PFSK-1 (cell line): ENCODE results near the gene ABR.

ENCODE experiments used
- POLR2AphosphoS5 ChIP-seq: IDR thresholded peaks from 2 replicates; pipeline ENCODE4 v1.6.1; 2012; ENCODE audit warnings: low read depth, mild to moderate bottlenecking, control low read depth, low read length, moderate library complexity
- TAF1 ChIP-seq: IDR thresholded peaks from 2 replicates; pipeline ENCODE4 v1.6.1; 2012; ENCODE audit warnings: low read length, control low read depth, borderline replicate concordance; ENCODE audit not compliant: insufficient read depth
- TF ChIP-seq, protein P1 (sequence below), 2 experiments: IDR thresholded peaks; 2 replicates each; pipeline versions ENCODE4 v1.6.1 to v1.8.0; 2011 to 2012; ENCODE audit warnings: low read depth in 2 of 2, low read length in 2 of 2, control low read depth in 1 of 2, inconsistent platforms in 1 of 2, mild to moderate bottlenecking in 1 of 2, moderate library complexity in 1 of 2; ENCODE audit not compliant: insufficient read depth in 1 of 2

DNA sequence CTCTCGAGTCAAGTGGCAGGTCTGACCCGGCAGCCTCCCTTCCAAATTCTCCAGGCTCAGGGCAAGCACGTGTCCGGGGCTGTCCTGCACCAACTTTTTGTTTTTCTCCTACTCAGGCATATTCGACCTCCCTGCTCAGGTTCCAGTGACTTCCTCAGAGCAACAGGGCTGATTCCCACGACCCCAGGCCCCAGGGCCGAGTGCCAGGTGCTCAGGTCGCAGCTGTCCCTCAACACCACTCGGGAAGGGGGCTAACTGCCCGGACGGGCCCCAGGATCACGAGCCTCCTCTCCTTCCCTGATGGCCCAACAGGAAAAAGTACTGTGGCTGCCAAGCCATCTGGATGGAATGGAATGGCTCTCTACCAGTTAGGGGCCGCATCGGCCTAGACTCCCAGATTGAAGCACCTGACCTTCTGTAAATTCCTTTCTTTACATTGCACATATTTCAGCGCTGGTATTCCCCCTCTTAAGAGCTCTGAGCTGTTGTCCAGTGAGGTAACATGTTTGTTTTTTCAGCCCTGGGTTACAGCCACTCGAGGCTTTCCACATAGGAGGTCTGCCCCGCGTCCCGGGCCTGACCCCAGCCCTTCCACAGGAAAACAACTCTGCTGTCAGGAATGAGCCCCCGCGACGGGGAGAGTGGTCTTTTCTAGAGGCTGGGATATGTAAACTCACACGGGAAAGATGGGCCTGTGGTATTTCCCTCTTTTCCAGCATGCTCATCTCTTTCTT lies 225.2 kb downstream of the ABR start:
- TF ChIP-seq TAF1 (no peak), POLR2AphosphoS5 (no peak)
- TF ChIP-seq, protein P1, sequence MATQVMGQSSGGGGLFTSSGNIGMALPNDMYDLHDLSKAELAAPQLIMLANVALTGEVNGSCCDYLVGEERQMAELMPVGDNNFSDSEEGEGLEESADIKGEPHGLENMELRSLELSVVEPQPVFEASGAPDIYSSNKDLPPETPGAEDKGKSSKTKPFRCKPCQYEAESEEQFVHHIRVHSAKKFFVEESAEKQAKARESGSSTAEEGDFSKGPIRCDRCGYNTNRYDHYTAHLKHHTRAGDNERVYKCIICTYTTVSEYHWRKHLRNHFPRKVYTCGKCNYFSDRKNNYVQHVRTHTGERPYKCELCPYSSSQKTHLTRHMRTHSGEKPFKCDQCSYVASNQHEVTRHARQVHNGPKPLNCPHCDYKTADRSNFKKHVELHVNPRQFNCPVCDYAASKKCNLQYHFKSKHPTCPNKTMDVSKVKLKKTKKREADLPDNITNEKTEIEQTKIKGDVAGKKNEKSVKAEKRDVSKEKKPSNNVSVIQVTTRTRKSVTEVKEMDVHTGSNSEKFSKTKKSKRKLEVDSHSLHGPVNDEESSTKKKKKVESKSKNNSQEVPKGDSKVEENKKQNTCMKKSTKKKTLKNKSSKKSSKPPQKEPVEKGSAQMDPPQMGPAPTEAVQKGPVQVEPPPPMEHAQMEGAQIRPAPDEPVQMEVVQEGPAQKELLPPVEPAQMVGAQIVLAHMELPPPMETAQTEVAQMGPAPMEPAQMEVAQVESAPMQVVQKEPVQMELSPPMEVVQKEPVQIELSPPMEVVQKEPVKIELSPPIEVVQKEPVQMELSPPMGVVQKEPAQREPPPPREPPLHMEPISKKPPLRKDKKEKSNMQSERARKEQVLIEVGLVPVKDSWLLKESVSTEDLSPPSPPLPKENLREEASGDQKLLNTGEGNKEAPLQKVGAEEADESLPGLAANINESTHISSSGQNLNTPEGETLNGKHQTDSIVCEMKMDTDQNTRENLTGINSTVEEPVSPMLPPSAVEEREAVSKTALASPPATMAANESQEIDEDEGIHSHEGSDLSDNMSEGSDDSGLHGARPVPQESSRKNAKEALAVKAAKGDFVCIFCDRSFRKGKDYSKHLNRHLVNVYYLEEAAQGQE (IDR thresholded peaks at IDR 0.05; ENCODE audit: insufficient read depth in 1 of 2, low read depth in 2 of 2, low read length in 2 of 2): no peak
